Nephron progenitor cell (in vitro differentiated cells): ENCODE measurements around the gene GIT1.

Source experiments
- DNase-seq: peaks from one replicate; pipeline ENCODE4 v3.0.0; 2021
- H3K27ac Mint-ChIP-seq: 2 replicates; pipeline ENCODE4 v1.8.0; 2021; ENCODE audit warnings: mild to moderate bottlenecking, moderate library complexity, mixed read lengths
- H3K27me3 Mint-ChIP-seq: 2 replicates; pipeline ENCODE4 v1.8.0; 2021; ENCODE audit warnings: mild to moderate bottlenecking, low read depth, mixed read lengths; ENCODE audit not compliant: poor library complexity
- H3K36me3 Mint-ChIP-seq: 2 replicates; pipeline ENCODE4 v1.8.0; 2021; ENCODE audit warnings: low read depth, mixed read lengths
- H3K4me1 Mint-ChIP-seq: 2 replicates; pipeline ENCODE4 v1.8.0; 2021; ENCODE audit warnings: mixed read lengths
- H3K4me3 Mint-ChIP-seq: 2 replicates; pipeline ENCODE4 v1.8.0; 2021; ENCODE audit warnings: mild to moderate bottlenecking, moderate library complexity, mixed read lengths
- H3K9me3 Mint-ChIP-seq: 2 replicates; pipeline ENCODE4 v1.8.0; 2021; ENCODE audit warnings: mild to moderate bottlenecking, moderate library complexity, mixed read lengths
- TF ChIP-seq, protein P1 (sequence below): fragments of 200-600 bp; sonication (generic); IDR thresholded peaks from 2 replicates; pipeline ENCODE4 v1.5.0; 2021; ENCODE audit warnings: antibody characterized with exemption

Gene GIT1

DNA sequence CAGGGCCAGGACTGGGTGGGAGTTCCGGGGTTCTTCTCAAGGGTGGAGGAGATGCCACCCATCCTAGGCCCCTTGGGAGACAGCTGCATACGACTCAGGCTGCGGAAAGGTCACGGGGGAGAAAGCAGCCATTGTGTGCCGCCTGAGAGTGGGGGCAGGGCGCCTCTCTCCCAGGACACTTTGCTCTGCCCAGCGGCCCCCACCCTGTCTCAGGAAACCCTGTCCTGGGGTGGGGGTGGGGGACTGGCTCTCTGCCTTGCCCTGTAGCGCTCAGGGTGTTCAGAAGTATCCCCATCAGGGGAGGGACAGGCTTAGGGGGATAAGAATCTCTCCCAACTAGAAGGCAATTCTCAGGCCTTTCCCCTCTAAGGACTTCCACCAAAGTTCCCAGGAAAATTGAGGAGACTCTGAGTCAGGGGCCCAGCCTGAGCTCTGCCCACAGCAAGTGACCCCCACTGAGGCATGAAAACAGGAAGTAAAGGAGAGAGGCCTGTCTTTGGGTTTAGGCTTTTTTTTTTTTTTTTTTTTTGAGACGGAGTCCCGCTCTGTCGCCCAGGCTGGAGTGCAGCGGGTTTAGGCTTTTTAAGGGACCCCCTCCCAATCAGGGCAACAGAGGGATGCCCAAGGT is 4.9 kb downstream of the GIT1 start:
- peak overlapping the region; percentile 88 for H3K27ac Mint-ChIP-seq
- no peak overlapping the region for H3K4me3 Mint-ChIP-seq

DNA sequence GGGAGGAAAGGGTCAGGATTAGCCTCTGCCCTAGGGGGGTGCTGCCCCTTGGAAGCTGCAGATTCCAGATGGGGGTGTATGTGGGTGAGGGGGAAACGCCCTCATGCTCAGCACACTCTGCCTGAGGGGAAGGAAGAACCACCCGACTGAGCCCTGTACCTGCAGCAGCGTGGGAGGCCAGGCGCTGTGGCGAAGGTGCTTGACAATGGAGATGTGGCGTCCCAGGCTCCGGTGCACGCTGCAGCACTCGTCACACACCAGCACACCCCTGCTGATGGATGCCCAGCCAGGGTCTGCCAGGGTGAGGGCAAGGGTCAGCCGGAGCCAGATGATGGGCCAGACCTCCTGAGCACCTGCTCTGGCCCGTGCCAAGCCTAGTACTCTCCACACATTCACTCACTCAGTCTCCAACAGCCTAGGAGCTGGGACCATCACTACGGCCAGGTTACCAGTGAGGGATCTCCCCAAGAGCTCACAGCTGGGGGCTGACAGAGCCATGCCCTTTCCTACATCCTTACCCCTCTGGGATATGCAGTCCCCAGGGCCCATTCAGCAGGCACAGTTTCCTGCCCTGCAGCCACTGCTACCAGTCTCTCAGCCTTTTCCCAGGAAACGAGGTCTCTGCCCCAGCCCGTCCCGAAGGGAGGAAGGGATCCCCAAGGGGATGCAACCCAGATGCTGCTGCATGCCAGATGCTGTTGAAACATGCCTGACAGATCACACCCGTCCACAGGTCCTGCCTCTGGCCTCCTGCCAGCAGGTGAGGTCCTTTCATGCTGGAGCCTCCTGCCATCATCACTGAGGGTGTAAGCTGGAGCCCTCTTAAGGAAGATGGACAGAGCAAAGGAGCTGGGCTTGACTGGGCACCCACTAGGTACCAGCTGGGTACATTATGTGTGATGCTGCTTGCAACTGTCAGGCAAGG is 5.9 kb downstream of the GIT1 start:
- H3K27ac Mint-ChIP-seq: peak overlapping the region; percentile 88
- DNase-seq: no peak
- TF ChIP-seq, protein P1, sequence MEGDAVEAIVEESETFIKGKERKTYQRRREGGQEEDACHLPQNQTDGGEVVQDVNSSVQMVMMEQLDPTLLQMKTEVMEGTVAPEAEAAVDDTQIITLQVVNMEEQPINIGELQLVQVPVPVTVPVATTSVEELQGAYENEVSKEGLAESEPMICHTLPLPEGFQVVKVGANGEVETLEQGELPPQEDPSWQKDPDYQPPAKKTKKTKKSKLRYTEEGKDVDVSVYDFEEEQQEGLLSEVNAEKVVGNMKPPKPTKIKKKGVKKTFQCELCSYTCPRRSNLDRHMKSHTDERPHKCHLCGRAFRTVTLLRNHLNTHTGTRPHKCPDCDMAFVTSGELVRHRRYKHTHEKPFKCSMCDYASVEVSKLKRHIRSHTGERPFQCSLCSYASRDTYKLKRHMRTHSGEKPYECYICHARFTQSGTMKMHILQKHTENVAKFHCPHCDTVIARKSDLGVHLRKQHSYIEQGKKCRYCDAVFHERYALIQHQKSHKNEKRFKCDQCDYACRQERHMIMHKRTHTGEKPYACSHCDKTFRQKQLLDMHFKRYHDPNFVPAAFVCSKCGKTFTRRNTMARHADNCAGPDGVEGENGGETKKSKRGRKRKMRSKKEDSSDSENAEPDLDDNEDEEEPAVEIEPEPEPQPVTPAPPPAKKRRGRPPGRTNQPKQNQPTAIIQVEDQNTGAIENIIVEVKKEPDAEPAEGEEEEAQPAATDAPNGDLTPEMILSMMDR: no peak
- H3K36me3 Mint-ChIP-seq: peaks cover 22% of the 10 kb centered on the region
- no peaks in the 10 kb centered on the region for H3K9me3 Mint-ChIP-seq
- H3K4me3 Mint-ChIP-seq: no peak overlapping the region
- peaks cover 2% of the 10 kb centered on the region for H3K27me3 Mint-ChIP-seq
- peaks cover 43% of the 10 kb centered on the region for H3K4me1 Mint-ChIP-seq

More for the DNA sequence above, 4.9 kb downstream of the GIT1 start:
- Mint-ChIP-seq H3K27me3 (peaks cover 2% of the 10 kb centered on the region), H3K36me3 (peaks cover 22% of the 10 kb centered on the region), H3K4me1 (peaks cover 40% of the 10 kb centered on the region), H3K9me3 (no peaks in the 10 kb centered on the region)
- peak; percentile 7 for DNase-seq
- TF ChIP-seq, protein P1: no peak

DNA sequence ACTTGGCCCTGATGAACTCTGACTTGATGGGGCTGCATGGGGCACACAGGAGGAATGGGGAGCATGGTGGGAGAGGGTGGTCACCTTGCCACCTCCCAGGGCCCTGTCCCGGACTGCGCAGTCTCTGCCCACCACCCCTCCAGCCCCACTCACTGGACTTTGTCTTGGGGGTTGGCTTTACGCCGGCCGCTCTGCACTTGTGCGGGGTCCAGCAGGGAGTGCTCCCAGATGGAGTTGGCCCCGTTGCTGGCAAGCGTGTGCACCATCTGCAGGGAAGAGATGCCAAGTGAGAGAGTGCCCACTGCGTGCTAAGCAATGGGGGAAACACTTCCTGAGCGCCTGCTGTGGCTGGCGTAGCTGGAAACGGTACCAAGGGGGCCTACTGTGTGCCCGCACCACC is 6.7 kb downstream of the GIT1 start:
- Mint-ChIP-seq H3K36me3 (peaks cover 28% of the 10 kb centered on the region), H3K4me1 (peaks cover 44% of the 10 kb centered on the region), H3K27ac (no peak overlapping the region), H3K9me3 (no peaks in the 10 kb centered on the region), H3K27me3 (peaks cover 2% of the 10 kb centered on the region), H3K4me3 (no peak overlapping the region)
- DNase-seq: no peak
- TF ChIP-seq, protein P1: no peak

DNA sequence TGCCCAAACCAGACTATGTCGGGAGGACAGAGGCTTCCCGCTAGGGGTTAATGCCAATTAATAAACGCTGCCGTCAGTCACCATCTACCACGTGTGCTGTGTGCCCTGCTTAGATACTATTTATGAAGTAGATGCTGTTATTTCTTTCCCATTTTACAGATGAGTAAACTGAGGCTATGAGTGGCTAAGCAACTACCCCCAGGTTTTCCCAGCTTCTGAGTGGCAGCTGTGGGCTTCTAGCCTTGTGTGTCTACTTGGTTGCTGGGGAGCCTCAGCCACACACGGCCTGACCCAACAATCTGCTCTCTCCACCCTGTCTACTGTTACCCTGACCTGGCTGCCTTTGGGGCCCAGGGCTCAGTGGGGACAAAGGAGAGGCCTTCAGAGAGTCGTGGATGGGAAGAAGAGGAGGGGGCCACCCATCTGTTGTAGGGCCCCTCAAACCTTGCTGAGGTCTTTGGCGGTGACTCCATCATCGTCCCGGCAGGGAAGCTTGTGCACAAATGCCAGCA is 7.1 kb downstream of the GIT1 start:
- no peak for DNase-seq
- TF ChIP-seq, protein P1: no peak
- no peaks in the 10 kb centered on the region for H3K9me3 Mint-ChIP-seq
- H3K36me3 Mint-ChIP-seq: peaks cover 28% of the 10 kb centered on the region
- peaks cover 42% of the 10 kb centered on the region for H3K4me1 Mint-ChIP-seq
- no peak overlapping the region for H3K4me3 Mint-ChIP-seq
- H3K27me3 Mint-ChIP-seq: peaks cover 2% of the 10 kb centered on the region
- no peak overlapping the region for H3K27ac Mint-ChIP-seq

DNA sequence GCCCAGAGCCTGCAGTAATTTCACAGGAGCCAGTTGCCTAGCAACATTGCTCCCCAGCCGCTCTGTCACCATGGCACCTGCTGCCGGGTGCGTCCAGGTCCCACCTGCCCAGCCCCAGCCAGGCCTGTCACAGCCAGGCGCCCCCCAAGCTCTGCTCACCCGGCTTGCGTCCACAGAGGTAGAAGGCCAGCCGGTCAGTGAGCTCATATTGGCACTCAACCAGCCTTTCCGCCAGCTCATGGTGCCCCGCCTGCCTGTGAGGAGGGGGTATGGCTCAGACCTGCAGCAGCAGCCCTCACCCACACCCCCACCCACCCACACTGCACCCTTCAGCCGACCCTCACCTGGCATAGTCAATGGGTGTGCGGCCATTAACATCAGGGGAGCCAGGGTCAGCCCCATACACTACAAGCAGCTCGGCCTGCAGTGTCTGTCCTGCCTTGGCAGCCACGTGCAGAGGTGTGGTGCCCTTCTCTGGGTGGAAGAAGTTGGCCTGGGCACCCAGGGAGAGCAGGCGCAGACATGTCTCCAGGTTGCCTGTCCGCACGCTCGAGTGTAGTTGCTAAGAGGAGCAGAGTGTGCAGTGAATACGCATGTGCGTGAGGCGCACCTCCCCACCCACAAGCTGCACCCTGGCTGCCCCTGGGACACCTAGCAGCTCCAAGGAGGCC is 7.7 kb downstream of the GIT1 start:
- Mint-ChIP-seq H3K9me3 (no peaks in the 10 kb centered on the region), H3K27me3 (peaks cover 2% of the 10 kb centered on the region), H3K27ac (no peak overlapping the region), H3K4me3 (no peak overlapping the region), H3K4me1 (peaks cover 41% of the 10 kb centered on the region), H3K36me3 (peaks cover 28% of the 10 kb centered on the region)
- TF ChIP-seq, protein P1: no peak
- DNase-seq: no peak
